Raji (cell line): Measurements from ENCODE around the gene ULK3.

Source experiments
- POLR2A ChIP-seq: IDR thresholded peaks from 2 replicates; pipeline ENCODE4 v1.6.1; 2011; ENCODE audit warnings: low read depth, low read length, control low read depth; ENCODE audit not compliant: insufficient read depth

Gene ULK3

GRCh38 chr15:74799856-74800558 is 42.9 kb downstream of the ULK3 start:
- no peak for TF ChIP-seq POLR2A

GRCh38 chr15:74799255-74799855 is 43.6 kb downstream of the ULK3 start:
- 0 out of 2 replicates have a peak, but pooled peaks have one; percentile 29 for TF ChIP-seq POLR2A

GRCh38 chr15:74798388-74799254 is 44.3 kb downstream of the ULK3 start:
- TF ChIP-seq POLR2A: no peak

- TF ChIP-seq POLR2A: no peak
Observed at GRCh38 chr15:74795966-74796625, 46.9 kb downstream of the ULK3 start.

GRCh38 chr15:74794970-74795349 is 48.0 kb downstream of the ULK3 start:
- TF ChIP-seq POLR2A: no peak

GRCh38 chr15:74794248-74794969 is 48.5 kb downstream of the ULK3 start:
- TF ChIP-seq POLR2A: no peak

- no peak for TF ChIP-seq POLR2A
Observed at GRCh38 chr15:74793135-74794028, 49.6 kb downstream of the ULK3 start.

- TF ChIP-seq POLR2A: no peak
Observed at GRCh38 chr15:74792227-74793016, 50.5 kb downstream of the ULK3 start.

- no peak for TF ChIP-seq POLR2A
Observed at GRCh38 chr15:74791667-74792066, 51.3 kb downstream of the ULK3 start.

- TF ChIP-seq POLR2A: no peak
Observed at GRCh38 chr15:74791007-74791406, 51.9 kb downstream of the ULK3 start.

GRCh38 chr15:74790080-74790916 is 52.7 kb downstream of the ULK3 start:
- TF ChIP-seq POLR2A: 0 out of 2 replicates have a peak, but pooled peaks have one; percentile 15

GRCh38 chr15:74789741-74790079 is 53.2 kb downstream of the ULK3 start:
- no peak for TF ChIP-seq POLR2A
